NCI-H446 treated with DMSO at 0.1 percent for 48 hours (cell line): ENCODE measurements around the gene NSMF.

Source experiments
- DNase-seq: peaks from one replicate; lab custom pipeline; 2025; lab: John Stamatoyannopoulos, UW

Gene NSMF

GRCh38 chr9:137432687-137433348, 26.3 kb downstream of the NSMF start:
- DNase-seq, result no peak

- no peak for DNase-seq
Measured at GRCh38 chr9:137431416-137431931, 27.7 kb downstream of the NSMF start.

GRCh38 chr9:137430723-137431415, 28.3 kb downstream of the NSMF start:
- no peak for DNase-seq

- no peak for DNase-seq
Measured at GRCh38 chr9:137429974-137430722, 29.0 kb downstream of the NSMF start.

- no peak for DNase-seq
Measured at GRCh38 chr9:137429546-137429890, 29.6 kb downstream of the NSMF start.

- DNase-seq, result no peak
Measured at GRCh38 chr9:137428841-137429545, 30.1 kb downstream of the NSMF start.

GRCh38 chr9:137428311-137428630, 30.9 kb downstream of the NSMF start:
- DNase-seq, result no peak

- no peak for DNase-seq
Measured at GRCh38 chr9:137427454-137428310, 31.5 kb downstream of the NSMF start.

- no peak for DNase-seq
Measured at GRCh38 chr9:137426018-137426681, 33.0 kb downstream of the NSMF start.

- no peak for DNase-seq
Measured at GRCh38 chr9:137423514-137424291, 35.4 kb downstream of the NSMF start.

- peak; percentile 54 for DNase-seq
Measured at GRCh38 chr9:137422604-137423513, 36.3 kb downstream of the NSMF start, which contains the start of the genes EXD3 and NOXA1. TSS of gene EXD3 (minus strand) at chr9:137423162. CDS start at chr9:137395357, 27,805 bp downstream. TSS of gene NOXA1 (plus strand) at chr9:137423393. CDS start at chr9:137423530, 137 bp downstream.

GRCh38 chr9:137421838-137422603, 37.1 kb downstream of the NSMF start:
- DNase-seq, result no peak

- DNase-seq, result no peak
Measured at GRCh38 chr9:137417161-137418021, 41.7 kb downstream of the NSMF start.

GRCh38 chr9:137416563-137417151, 42.5 kb downstream of the NSMF start:
- DNase-seq, result no peak

GRCh38 chr9:137416006-137416562, 43.0 kb downstream of the NSMF start:
- no peak for DNase-seq

- DNase-seq, result no peak
Measured at GRCh38 chr9:137415451-137415850, 43.7 kb downstream of the NSMF start.
